HG03097 (cell line): ENCODE measurements around the gene FOXO6.

Experiments
- ATAC-seq: cut with Tn5 transposase; IDR thresholded peaks from one replicate; pipeline ENCODE4 v1.9.1; 2021; ENCODE audit not compliant: unreplicated experiment, low FRiP score

Gene FOXO6

DNA sequence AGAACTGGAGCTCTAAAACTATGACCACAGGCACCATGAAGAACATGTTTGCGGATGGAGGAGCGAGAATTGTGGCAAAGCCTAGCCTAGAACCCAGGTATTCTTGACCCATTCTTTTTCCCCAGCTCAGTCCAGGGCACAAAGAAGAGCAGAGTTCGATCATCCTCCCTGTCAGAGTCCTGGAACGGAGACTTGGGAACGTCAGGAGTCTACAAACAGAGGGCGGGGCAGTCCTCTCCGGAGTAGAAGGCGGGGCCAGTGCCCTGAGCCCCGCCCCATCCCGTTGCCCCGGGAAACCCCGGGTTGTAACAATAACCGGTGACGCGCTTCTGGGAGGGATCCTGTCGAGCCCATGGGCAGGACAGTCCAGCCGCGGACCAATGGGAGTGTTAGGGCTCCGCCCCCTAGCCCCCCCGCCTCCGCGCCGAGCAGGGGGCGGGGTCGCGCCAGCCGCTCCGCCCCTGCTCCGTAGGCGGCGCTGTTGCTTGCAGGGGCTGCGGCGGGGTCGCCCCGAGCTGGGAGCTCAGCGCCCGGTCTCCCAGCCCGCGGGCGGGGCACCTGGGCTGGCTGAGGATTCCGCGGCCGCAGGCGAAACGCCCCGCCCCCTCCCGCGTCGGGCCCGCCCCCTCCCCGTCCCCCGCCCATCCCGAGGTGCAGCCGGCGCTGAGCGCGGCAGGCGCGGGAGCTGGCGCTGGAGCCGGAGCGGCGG, at the start of gene FOXO6:
TSS of gene FOXO6 (plus strand) at position 649 of the 709 bp plus-strand sequence.
- peak; percentile 85 for ATAC-seq

DNA sequence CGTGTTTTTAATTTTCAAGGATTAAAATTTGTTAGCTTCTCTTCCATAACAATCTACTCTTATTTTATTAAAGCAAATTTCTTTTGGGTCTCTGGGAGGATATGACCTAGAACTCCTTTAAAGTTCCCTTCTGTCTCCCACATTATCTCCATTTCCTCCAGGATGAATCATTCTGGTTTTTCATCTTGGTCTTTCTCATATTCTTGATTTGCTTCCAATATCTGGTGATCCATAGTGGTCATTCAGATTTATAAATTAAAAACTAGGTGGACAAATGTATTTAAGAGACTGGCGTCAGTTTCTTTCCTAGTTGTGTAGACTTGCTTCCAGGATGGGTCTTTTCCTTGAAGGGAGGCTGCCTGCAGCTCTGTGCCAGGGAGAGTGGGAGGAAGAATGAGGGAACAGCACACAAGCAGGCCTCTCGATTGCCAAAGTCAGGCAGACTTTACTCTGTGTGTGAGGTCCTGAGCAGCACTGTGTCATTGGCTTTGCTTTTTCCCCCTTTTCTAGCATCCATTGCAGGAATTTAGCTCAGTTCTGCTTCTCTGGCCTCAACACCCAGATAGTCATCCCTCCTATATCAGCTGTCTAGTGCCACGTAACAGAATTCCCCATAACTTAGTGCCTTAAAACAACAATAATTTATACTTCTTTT, 48.1 kb upstream of the FOXO6 start:
- ATAC-seq, result no peak

DNA sequence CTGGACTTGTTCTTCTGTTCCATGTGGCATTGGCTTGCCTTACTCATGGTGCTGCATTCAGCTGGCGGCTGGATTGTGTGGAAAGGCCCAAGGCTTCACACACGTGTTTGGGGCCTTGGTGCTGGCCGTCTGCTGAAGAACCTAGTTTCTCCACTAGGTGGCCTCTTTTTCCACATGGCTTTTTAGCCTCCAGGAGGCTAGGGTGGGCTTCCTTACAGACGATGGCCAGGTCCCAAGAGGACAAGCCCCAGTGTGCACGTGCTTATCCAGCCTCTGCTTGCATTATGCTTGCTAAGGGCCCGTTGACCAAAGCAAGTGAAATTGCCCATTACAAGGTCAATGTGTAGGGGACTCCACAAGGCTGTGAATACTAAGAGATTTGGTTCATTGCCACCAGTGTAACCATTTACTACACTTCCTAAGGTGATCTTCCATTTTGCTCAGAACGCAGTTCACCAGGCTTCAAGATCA, 47.5 kb upstream of the FOXO6 start:
- ATAC-seq, result no peak

DNA sequence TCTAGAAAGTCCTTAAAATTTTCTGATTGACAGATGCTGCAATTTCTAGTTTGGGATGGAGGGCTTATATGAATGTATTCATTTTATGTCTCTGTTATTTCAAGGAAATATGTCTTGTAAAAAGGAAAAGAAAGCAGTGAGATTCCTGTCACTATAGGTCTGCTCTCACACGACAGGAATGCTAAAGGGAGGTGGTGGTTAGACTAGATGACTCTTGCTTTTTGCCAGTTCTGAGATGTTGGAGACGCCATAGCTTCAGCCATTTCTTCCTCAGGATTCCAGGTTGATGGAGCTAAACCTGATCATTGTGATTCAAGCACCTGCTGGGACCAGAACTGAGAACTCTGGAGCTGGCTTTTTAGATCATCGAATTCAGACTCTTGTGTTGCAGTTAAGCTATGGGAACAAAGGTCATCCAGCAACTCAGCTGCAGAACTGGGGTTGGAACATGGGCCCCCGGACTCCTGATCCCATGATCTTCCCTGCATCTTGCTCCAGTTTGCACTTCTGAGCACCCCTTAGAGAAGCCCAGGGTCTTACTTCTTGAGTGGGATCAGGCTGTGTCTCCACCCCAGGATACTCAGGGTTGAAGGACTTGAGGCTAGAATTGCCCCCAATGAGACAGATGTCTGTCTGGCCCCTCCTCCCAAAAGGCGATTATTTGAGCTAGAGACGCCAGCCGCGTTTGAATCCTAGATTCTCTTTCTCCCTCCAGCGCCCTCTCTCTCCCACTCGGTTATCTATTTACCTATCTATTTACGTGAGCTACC, 46.7 kb upstream of the FOXO6 start:
- no peak for ATAC-seq

DNA sequence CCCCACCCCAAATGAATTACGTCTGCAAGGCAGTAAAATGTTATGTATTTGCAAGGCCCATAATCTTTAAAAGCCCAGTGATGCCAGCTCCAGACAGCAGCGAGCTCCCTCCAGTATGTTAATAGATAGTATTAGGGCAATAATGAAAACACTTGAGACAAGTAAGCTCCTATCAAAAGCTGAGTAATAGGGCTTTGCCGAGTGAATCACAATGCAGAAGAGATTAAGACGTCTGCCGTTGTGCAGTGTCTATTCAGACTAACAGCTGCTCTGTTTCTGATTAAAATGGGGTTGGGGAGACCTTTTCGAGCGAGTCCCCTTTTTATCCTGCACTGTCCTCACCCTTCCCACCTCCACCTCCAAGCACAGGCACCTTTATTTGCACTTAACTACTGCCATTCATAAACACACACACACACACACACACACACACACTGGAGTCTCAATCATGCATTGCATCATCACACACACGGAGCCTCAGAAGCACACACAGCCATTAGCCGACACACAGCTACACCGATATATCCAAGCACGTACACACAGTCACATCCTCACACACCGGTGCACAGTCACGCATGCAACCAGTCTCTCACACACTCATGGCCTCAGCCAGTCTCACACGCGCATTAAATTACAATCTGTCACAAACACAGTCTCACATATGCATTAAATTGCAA, 46.0 kb upstream of the FOXO6 start:
- no peak for ATAC-seq

DNA sequence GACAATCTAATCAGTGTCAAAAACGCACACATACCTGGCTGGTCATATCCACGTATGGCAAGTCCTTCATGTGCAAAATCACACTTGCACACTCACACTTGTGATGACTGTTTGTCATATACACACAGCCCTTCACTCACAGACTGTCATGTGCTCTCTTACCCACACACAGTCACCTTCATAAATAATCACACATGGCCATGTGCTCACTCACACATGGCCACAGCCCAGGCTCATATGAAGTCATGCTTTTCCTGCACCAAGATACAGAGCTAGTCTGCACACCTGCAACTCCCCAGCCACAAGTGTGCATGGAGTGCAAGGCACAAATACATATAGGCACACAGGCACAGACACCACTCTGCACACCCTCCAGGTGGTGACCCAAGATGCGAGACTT, 45.4 kb upstream of the FOXO6 start:
- no peak for ATAC-seq

DNA sequence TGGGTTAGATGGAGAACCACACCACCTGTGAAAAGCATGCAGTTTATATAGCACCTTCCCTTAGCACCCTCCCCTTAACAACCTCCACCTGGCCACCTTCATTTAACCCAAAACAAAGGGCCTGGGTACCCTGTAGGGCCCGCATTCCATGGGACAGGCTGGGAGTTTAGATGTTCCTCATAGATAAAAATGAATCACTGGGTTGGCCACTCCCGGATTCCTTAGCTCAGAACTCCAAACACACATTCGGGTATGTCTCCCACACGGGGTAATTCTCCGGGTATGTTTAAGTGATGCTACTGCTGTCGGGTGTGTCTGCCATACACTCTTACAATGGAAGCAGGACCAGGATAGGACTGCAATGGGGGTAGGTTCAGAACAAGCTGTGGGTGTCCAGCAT, 43.9 kb upstream of the FOXO6 start:
- ATAC-seq, result no peak

DNA sequence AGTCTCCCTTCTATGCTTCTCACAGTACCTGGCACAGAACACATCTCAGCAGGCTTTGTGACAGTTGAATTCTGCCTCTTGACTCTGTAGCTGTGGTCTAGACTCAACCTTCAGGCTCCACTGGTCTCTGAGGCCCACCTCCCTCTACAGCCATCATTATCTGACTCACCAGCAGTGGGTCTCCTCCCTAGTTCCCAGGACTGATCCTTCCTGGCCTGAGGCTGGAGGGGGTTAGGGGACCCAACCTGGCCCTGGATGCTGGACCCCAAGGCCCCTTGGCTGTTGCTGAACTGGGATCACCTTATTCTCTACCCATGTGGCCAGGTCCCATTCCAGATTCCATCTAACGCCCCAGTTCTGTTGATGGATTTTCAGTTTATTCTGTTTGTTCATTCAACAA, 43.1 kb upstream of the FOXO6 start:
- no peak for ATAC-seq

DNA sequence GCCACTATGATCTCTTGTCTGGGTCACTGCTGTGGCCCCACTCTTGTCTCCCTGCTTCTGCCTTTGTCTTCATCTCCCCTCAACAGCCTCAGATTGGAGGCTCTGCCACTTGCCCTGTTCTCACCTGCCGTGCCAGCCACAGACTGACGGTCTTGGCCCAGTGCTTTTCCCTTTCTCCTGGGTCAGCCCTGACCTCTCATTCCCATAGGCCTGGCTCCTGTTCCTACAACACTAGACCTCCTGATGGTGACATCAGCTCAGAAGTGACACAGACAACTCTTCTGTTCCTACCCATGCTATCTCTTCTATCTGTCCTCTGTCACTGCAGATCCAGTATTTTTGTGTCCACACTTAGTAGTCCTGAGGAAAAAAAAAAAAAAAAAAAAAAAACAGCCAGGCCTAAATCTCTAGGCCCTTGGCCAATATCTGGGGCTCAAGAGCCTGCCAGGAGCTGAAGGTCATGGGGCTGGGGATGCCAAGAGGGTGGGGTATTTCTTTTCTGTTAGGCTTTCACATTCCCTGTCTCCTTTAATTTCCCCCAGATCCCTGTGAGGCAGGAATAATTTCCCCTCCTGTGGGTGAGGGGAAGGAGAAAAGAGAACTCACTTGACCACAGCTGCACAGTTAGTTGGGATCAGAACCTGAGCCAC, 42.0 kb upstream of the FOXO6 start:
- ATAC-seq, result no peak

DNA sequence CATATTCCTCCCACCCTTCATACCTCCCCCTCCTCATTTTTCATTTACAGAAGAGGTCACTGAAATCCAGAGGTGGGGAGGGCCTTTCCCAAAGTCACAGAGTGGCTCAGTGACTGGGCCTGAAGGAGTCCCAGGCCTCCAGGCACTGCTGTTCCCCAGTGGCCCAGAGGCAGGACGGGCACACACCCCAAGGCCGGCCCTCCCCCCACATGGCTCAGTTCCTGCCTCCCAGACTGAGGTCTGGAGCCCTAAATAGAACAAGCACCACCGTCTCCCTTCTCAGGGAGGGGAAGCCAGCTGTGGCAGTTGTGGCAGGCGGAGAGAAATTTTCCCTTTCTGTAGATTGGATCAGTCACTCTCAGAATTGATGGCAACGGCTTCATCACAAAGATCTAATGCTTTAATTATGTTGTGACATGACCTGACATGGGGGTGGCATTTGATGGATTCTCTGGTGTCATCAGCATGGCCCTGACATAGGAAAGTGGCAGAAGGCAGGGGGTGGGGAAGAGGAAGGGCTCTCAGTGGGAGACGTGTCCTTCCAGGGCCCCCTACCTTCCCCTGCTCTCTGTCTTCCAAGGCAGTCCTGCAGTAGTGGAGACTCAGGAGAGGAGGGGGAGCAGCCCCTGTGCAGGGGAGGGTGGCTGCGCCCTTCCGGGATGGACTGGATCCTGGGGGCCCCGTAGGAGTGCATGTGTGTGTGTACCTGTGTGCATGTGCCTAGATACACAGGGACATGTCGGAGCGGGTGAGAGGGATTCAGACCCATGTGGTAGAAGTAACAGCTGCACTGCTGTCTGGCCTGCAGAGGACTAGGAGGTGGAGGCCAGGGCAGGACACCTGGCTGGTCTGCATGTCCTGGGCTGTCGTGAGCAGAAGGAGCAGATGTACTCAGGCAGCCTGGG, 41.2 kb upstream of the FOXO6 start:
- ATAC-seq, result no peak

DNA sequence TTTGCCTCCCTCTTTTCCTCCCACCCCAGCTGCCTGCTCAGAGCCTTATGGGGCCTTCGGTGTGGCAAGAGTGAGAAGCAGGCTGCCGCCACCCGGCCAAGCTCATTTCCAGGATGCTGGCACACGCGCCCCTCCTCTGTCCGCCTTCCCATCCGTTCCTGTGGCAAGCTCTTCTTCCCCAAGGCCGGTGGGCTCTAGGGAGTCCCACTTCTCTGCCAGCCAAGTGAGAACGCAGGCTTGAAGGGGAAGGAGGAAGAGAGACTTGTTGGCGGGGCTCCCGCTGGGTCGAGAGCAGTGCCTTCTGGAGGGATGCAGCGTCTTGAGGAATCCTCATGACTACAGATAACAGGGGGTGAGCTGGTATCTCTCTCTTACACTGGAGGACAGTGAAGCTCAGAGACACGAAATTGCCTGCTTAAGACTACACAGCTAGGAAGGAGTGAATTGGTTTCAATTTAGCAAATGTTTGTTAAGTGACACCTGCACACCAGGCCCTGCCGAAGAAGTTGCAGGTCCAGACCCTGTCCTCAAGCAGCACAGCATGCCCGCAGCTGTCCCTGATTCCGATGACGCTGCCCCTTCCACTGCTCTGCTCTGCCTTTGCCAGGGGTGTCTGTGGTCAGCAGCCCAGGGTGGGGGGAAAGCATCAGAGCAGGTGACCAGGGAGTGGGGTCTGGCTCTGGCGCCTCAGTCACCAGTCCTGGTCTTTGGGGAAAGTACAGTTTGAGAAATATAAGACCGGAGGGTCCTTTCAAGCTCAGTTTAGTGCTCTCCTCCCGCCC, 40.1 kb upstream of the FOXO6 start:
- no peak for ATAC-seq

DNA sequence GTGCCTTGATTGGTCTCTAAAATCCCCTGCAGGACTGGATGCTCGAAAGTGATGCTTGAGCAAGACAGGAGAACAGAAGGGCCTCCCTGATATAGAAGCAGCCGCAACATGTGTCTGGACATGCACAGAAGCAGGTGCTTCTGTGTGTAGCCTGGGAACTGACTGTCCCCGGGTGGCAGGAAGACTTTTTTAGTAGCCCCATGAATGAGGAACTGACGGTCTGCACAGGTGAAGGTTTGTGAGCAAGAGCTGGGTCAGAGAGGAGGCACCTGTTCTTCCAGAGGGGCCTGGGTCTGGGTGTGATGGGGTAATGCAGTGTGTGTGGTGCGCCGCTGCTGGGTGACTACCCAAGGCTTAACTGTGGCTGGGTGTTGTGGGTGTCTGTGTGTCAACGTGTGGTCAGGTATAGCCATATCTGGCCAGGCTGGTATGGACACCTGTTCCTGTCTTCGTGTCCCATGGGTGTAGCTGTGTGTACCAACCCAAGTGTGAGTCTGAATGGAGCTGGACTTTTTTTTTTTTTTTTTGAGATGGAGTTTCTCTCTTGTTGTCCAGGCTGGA, 39.1 kb upstream of the FOXO6 start:
- ATAC-seq, result no peak

DNA sequence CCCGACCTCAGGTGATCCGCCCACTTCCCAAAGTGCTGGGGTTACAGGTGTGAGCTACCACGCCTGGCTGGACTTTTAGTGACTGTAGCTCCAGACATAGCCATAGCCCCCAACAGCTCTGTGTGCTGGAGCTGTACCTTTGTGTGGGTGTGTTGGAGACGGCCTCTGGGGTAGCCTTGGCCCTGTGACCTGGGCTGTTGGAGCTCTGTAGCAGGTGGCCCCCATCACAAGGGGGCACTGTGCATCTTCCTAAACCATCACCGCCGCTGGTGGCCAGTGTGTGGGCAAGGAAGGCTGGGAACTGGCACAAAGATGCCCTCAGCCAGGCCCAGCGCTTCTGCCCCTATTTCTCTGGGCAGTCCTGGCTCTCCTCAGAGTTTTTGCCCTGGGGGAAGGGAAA, 38.4 kb upstream of the FOXO6 start:
- ATAC-seq, result no peak

DNA sequence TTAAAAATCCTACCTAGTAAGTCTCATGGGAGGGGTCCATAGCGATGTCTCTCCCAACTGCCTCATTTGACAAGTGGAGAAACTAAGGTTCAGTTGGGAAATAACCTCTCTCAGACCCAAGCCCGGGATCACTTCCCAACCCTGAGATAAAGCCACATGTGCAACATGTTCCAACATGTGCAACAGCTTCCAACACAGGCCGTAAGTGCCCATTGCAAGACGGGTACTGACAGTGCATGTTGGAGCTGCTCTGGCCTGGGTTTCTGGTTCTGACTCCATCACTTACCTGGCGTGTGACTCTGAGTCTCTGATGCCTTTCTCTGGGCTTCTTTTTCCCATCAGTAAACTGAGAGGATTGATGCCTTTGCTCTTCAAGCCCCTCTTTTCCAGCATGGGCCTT, 38.0 kb upstream of the FOXO6 start:
- ATAC-seq, result no peak

DNA sequence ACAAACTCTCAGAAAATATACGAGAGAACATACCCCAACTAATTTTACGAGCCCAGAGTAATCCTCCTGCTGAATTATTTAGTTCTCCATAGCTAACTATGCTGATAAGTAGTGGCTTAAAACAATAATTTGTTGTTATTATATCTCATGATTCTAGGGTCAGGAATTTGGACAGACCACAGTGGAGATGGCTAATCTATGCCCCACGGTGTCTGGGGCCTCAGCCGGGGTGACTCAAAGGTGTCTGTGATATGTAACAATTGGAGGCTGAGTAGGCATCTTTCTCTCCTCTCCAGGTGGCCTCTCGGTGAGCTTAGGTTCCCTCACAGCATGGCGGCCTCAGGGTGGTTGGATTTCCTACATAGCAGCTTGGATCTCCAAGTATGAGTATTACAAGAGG, 35.4 kb upstream of the FOXO6 start:
- ATAC-seq, result no peak

DNA sequence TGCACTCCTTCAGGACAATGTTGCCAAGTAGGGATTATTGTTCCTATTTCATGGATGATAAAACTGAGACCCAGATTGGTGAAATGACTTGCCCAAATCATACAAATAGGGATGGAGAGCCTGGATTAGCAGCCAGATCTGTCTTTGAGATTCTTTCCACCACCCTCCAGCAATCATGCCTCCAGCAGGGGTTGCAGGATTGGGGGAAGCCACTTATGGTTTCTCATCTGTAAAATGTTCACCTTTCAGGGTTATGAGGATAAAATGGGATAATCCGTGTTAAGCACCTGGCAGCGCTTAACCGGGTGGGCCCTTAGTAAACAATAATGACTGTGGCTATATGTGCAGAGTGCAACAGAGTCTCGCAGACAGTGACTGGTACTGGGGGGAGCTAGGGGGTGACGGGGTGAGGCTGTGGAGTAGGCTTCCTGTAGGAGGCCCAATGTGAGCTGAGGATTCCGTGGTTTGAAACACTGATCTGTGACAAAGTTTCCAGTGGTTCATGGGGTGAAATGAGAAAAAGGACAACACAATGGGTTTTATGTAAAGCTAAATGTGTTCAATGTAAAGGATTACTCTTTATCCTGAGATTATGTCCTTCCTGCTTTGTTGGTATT, 33.7 kb upstream of the FOXO6 start:
- ATAC-seq, result no peak

DNA sequence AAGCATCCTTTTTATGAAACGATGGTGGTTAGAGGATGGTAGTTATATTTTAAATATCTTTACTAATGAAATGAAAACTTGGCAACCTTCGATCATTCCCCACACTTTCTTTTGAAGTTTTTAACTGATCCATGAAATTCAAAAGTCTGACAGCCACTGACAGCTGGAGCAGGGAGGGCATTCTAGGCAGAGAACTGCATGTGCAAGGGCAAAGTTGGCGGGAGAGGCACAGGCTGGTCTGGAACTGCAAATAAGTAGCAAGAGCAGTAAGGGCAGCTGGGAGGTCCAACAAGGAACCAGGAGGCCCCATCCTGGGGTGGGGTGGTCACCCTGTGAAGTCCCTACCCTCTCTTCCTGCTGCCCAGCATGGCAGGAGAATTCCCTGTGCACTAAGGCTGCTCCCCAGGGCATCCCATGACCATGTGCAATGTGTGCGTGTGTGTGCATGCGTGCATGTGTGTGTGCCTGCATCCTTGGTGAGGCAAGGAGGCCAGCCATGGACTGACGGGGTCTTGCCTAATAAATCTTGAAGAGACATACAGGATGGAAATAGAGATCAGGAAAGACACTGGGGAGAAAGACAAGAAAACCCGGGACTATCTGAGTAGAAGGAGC, 33.1 kb upstream of the FOXO6 start:
- ATAC-seq, result no peak
